BE2C (cell line): ENCODE results near the gene ABCA8.
"Not testable (repeated sequence)": the region's sequence is repeated elsewhere in the genome, so short reads cannot be mapped to it uniquely, and the experiment has no call there.

Experiments used
- DNase-seq: peaks from one replicate; pipeline ENCODE4 v3.0.0-alpha.2; 2020
- H3K27me3 ChIP-seq: fragments of 250-450 bp; sonication (Bioruptor Pico); 2 replicates; pipeline ENCODE4 v1.5.1; 2020; ENCODE audit warnings: mild to moderate bottlenecking
- H3K36me3 ChIP-seq: fragments of 250-450 bp; sonication (Bioruptor Pico); 2 replicates; pipeline ENCODE4 v1.5.1; 2020; ENCODE audit warnings: mild to moderate bottlenecking
- H3K4me1 ChIP-seq: fragments of 250-450 bp; sonication (Bioruptor Pico); 2 replicates; pipeline ENCODE4 v1.5.1; 2020
- H3K4me3 ChIP-seq: 2 replicates; pipeline ENCODE4 v1.5.1; 2011; ENCODE audit warnings: low read depth, low read length
- H3K9me3 ChIP-seq: fragments of 250-450 bp; sonication (Bioruptor Pico); 2 replicates; pipeline ENCODE4 v1.5.1; 2020
- TF ChIP-seq, protein P1 (sequence below): IDR thresholded peaks from 2 replicates; pipeline ENCODE4 v1.5.1; 2012; ENCODE audit warnings: mild to moderate bottlenecking, low read depth, low read length

Gene ABCA8

DNA sequence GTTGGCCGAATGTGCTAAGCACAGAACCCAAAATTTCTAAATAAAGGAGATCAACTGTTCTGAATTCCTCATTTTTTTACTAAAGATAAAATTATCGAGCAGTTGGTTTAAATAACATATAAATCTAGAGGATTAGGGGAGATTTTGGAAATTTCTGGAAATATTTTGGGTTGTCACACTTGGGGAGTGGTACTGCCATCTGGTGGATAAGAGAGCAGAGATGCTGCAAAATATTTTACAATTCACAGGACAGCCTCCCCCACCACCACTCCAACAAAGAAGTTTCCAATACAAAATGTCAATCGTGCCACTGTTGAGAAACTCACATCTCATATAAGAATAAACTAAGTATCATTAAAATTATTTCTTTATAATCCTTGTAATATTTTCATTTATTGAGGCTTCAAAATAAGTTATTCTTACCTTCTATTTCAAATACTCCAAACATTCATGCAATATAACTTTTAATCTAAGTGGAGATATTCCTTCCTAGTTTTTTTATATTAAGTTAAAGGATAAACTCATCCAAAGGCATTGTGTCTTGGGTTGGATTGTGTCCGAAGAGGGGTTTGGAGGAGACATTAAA is 17.0 kb upstream of the ABCA8 start:
- Histone ChIP-seq H3K9me3 (no peaks in the 10 kb centered on the region), H3K36me3 (no peaks in the 10 kb centered on the region), H3K27me3 (no peaks in the 10 kb centered on the region), H3K4me1 (no peaks in the 10 kb centered on the region), H3K4me3 (no peak overlapping the region)
- TF ChIP-seq, protein P1, sequence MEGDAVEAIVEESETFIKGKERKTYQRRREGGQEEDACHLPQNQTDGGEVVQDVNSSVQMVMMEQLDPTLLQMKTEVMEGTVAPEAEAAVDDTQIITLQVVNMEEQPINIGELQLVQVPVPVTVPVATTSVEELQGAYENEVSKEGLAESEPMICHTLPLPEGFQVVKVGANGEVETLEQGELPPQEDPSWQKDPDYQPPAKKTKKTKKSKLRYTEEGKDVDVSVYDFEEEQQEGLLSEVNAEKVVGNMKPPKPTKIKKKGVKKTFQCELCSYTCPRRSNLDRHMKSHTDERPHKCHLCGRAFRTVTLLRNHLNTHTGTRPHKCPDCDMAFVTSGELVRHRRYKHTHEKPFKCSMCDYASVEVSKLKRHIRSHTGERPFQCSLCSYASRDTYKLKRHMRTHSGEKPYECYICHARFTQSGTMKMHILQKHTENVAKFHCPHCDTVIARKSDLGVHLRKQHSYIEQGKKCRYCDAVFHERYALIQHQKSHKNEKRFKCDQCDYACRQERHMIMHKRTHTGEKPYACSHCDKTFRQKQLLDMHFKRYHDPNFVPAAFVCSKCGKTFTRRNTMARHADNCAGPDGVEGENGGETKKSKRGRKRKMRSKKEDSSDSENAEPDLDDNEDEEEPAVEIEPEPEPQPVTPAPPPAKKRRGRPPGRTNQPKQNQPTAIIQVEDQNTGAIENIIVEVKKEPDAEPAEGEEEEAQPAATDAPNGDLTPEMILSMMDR = peak; percentile 56
- no peak for DNase-seq

- no peak overlapping the region for H3K4me3 ChIP-seq
- no peaks in the 10 kb centered on the region for H3K27me3 ChIP-seq
- H3K9me3 ChIP-seq = no peaks in the 10 kb centered on the region
- DNase-seq = no peak
- no peaks in the 10 kb centered on the region for H3K4me1 ChIP-seq
- TF ChIP-seq, protein P1 = no peak
- no peaks in the 10 kb centered on the region for H3K36me3 ChIP-seq
Observed at GRCh38 chr17:68969101-68969500, 13.9 kb upstream of the ABCA8 start.

- no peak overlapping the region for H3K4me3 ChIP-seq
- TF ChIP-seq, protein P1 = no peak
- no peaks in the 10 kb centered on the region for H3K36me3 ChIP-seq
- H3K9me3 ChIP-seq = no peaks in the 10 kb centered on the region
- H3K4me1 ChIP-seq = no peaks in the 10 kb centered on the region
- H3K27me3 ChIP-seq = no peaks in the 10 kb centered on the region
- DNase-seq = no peak
Observed at GRCh38 chr17:68963958-68964357, 8.8 kb upstream of the ABCA8 start.

- no peak for DNase-seq
- Histone ChIP-seq H3K27me3 (no peaks in the 10 kb centered on the region), H3K36me3 (no peaks in the 10 kb centered on the region), H3K4me1 (no peaks in the 10 kb centered on the region), H3K4me3 (no peak overlapping the region), H3K9me3 (no peaks in the 10 kb centered on the region)
- TF ChIP-seq, protein P1 = no peak
Observed at GRCh38 chr17:68961214-68961882, 6.2 kb upstream of the ABCA8 start.

DNA sequence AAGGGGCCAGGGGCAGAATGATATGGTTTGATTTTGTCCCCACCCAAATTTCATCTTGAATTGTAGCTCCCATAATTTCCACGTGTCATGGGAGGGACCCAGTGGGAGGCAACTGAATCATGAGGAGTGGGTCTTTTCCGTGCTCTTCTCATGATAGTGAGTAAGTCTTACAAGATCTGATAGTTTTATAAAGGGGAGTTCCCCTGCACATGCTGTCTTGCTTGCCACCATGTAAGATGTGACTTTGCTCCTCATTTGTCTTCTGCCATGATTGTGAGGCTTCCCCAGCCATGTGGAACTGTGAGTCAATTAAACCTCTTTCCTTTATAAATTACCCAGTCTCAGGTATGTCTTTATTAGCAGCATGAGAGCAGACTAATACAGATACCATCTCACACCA is 3.9 kb upstream of the ABCA8 start:
- H3K9me3 ChIP-seq, H3K4me3 ChIP-seq, H3K36me3 ChIP-seq, DNase-seq, H3K27me3 ChIP-seq, H3K4me1 ChIP-seq: not testable (repeated sequence)

DNA sequence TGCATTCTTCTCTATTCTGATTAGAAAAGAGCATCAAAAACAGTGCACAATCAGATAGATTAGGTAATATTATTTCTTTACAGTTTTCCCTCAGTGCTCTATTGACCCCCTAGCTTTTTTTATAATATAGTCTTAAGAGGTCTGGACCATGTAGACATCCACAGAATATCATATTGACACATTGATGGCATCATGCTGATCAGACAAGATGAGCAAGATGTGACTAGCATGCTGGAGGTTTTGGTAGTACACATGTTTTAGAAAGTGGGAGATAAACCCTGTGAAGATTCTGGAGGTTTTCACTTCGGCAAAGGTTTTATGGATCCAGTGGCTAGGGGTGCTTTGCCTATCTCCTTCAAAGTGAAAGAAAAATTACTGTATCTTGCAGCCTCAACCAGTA is 2.8 kb upstream of the ABCA8 start:
- TF ChIP-seq, protein P1 = no peak
- no peaks in the 10 kb centered on the region for H3K4me1 ChIP-seq
- H3K36me3 ChIP-seq = no peaks in the 10 kb centered on the region
- no peak for DNase-seq
- H3K9me3 ChIP-seq = no peaks in the 10 kb centered on the region
- H3K27me3 ChIP-seq = no peaks in the 10 kb centered on the region
- no peak overlapping the region for H3K4me3 ChIP-seq
